ENCODE data around the gene ADAM22. TPM values are rescaled to one million over a fixed set of nuclear protein-coding genes. Genes with fewer than 3 reads are reported as not detected.

Gene ADAM22
- total and polyA plus RNA-seq, 2 experiments from 2014 or later: 2.7 to 18.7 TPM

- Mint-ChIP-seq H3K27ac (no peak overlapping the region), H3K4me1 (no peaks in the 10 kb centered on the region; the same call in 2 of the 3 replicates)
- H3K36me3 ChIP-seq (ENCODE audit: insufficient read depth): peaks cover 14% of the 10 kb centered on the region; the same call in 1 of the 2 replicates
Measured at GRCh38 chr7:88034083-88034695, 100.1 kb downstream of the ADAM22 start.

DNA sequence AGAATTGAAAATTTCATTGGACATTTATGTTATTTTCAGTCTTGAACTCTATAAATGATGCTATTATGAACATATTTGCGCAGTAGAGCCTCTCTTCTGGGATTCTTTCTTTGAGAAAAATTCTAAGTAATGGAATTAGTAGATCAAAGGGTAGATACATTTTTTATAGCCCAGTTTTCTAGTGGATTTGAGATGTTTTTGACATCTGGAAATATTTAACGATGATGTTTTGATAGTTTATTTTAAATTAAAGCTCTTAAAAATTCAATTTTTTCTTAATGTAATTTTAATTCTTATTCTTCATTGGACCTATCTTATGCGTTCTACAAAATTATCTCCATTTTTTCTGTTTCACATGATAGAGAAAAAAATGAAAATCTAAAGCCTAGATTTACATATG lies 103.0 kb downstream of the ADAM22 start:
- H3K27me3 Mint-ChIP-seq (ENCODE audit: insufficient read depth, low read depth, poor library complexity): no peaks in the 10 kb centered on the region
- ATAC-seq (no peak), DNase-seq (ENCODE audit: low spot score) (no peak)
- H3F3A ChIP-seq (replicated peaks; ENCODE audit: low read depth): no peaks in the 10 kb centered on the region
- no peaks in the 10 kb centered on the region for H3K79me2 ChIP-seq (replicated peaks; ENCODE audit: insufficient read depth)
- H3K4me3 Mint-ChIP-seq: no peak overlapping the region
- H3K27ac ChIP-seq (ENCODE audit: low read depth): no peak overlapping the region
- TF ChIP-seq POLR2AphosphoS5 (IDR thresholded peaks at IDR 0.05; ENCODE audit: low read depth): no peak
- TF ChIP-seq, protein P1, sequence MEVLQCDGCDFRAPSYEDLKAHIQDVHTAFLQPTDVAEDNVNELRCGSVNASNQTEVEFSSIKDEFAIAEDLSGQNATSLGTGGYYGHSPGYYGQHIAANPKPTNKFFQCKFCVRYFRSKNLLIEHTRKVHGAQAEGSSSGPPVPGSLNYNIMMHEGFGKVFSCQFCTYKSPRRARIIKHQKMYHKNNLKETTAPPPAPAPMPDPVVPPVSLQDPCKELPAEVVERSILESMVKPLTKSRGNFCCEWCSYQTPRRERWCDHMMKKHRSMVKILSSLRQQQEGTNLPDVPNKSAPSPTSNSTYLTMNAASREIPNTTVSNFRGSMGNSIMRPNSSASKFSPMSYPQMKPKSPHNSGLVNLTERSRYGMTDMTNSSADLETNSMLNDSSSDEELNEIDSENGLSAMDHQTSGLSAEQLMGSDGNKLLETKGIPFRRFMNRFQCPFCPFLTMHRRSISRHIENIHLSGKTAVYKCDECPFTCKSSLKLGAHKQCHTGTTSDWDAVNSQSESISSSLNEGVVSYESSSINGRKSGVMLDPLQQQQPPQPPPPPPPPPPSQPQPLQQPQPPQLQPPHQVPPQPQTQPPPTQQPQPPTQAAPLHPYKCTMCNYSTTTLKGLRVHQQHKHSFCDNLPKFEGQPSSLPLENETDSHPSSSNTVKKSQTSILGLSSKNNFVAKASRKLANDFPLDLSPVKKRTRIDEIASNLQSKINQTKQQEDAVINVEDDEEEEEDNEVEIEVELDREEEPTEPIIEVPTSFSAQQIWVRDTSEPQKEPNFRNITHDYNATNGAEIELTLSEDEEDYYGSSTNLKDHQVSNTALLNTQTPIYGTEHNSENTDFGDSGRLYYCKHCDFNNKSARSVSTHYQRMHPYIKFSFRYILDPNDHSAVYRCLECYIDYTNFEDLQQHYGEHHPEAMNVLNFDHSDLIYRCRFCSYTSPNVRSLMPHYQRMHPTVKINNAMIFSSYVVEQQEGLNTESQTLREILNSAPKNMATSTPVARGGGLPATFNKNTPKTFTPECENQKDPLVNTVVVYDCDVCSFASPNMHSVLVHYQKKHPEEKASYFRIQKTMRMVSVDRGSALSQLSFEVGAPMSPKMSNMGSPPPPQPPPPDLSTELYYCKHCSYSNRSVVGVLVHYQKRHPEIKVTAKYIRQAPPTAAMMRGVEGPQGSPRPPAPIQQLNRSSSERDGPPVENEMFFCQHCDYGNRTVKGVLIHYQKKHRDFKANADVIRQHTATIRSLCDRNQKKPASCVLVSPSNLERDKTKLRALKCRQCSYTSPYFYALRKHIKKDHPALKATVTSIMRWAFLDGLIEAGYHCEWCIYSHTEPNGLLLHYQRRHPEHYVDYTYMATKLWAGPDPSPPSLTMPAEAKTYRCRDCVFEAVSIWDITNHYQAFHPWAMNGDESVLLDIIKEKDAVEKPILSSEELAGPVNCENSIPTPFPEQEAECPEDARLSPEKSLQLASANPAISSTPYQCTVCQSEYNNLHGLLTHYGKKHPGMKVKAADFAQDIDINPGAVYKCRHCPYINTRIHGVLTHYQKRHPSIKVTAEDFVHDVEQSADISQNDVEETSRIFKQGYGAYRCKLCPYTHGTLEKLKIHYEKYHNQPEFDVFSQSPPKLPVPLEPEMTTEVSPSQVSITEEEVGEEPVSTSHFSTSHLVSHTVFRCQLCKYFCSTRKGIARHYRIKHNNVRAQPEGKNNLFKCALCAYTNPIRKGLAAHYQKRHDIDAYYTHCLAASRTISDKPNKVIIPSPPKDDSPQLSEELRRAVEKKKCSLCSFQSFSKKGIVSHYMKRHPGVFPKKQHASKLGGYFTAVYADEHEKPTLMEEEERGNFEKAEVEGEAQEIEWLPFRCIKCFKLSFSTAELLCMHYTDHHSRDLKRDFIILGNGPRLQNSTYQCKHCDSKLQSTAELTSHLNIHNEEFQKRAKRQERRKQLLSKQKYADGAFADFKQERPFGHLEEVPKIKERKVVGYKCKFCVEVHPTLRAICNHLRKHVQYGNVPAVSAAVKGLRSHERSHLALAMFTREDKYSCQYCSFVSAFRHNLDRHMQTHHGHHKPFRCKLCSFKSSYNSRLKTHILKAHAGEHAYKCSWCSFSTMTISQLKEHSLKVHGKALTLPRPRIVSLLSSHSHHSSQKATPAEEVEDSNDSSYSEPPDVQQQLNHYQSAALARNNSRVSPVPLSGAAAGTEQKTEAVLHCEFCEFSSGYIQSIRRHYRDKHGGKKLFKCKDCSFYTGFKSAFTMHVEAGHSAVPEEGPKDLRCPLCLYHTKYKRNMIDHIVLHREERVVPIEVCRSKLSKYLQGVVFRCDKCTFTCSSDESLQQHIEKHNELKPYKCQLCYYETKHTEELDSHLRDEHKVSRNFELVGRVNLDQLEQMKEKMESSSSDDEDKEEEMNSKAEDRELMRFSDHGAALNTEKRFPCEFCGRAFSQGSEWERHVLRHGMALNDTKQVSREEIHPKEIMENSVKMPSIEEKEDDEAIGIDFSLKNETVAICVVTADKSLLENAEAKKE (CRISPR knock-in tag; IDR thresholded peaks at IDR 0.05): no peak
- no peaks in the 10 kb centered on the region for H4K20me1 ChIP-seq (replicated peaks; ENCODE audit: insufficient read depth)
- no peak overlapping the region for H3K4me2 ChIP-seq
- H3K36me3 ChIP-seq (ENCODE audit: insufficient read depth): no peaks in the 10 kb centered on the region
- H3K36me3 Mint-ChIP-seq (ENCODE audit: low read depth): peaks cover 14% of the 10 kb centered on the region
- no peak overlapping the region for H2AFZ ChIP-seq
- peaks cover 11% of the 10 kb centered on the region for H3K9me3 Mint-ChIP-seq
- no peak overlapping the region for H3K4me3 ChIP-seq
- peaks cover 3% of the 10 kb centered on the region; the same call in 1 of the 2 replicates for H3K9me2 ChIP-seq (ENCODE audit: insufficient read depth)
- H3K4me1 ChIP-seq (ENCODE audit: insufficient read depth): no peaks in the 10 kb centered on the region
- H3K4me1 Mint-ChIP-seq: peaks cover 5% of the 10 kb centered on the region; the same call in 2 of the 3 replicates
- no peak overlapping the region for H3K27ac Mint-ChIP-seq
- no peaks in the 10 kb centered on the region for H3K27me3 ChIP-seq (ENCODE audit: insufficient read depth)

More at GRCh38 chr7:88034083-88034695, 100.1 kb downstream of the ADAM22 start:
- H3K4me3 ChIP-seq: no peak overlapping the region
- peaks cover 41% of the 10 kb centered on the region for H3K36me3 Mint-ChIP-seq (ENCODE audit: low read depth)
- ATAC-seq (no peak), DNase-seq (ENCODE audit: low spot score) (no peak)
- no peak overlapping the region for H3K27ac ChIP-seq (ENCODE audit: low read depth)
- no peaks in the 10 kb centered on the region for H3K27me3 Mint-ChIP-seq (ENCODE audit: insufficient read depth, low read depth, poor library complexity)
- H4K20me1 ChIP-seq (replicated peaks; ENCODE audit: insufficient read depth): no peaks in the 10 kb centered on the region
- H3K9me2 ChIP-seq (ENCODE audit: insufficient read depth): peaks cover 3% of the 10 kb centered on the region; the same call in 1 of the 2 replicates
- H3F3A ChIP-seq (replicated peaks; ENCODE audit: low read depth): no peaks in the 10 kb centered on the region
- peaks cover 4% of the 10 kb centered on the region for H3K79me2 ChIP-seq (replicated peaks; ENCODE audit: insufficient read depth)
- no peak overlapping the region for H3K4me2 ChIP-seq
- no peak for TF ChIP-seq NANOG (IDR thresholded peaks at IDR 0.05; ENCODE audit: borderline replicate concordance)
- H2AFZ ChIP-seq: no peak overlapping the region
- peaks cover 37% of the 10 kb centered on the region for H3K9me3 Mint-ChIP-seq
- no peaks in the 10 kb centered on the region for H3K27me3 ChIP-seq (ENCODE audit: insufficient read depth)
- H3K4me3 Mint-ChIP-seq: no peak overlapping the region
- no peaks in the 10 kb centered on the region for H3K4me1 ChIP-seq (ENCODE audit: insufficient read depth)

All from GM23338 (cell line).